CD4-positive, alpha-beta T cell treated with Interleukin-4 for 1 hour (primary cell): ENCODE results near the gene MYBPC3.
"Not testable (repeated sequence)": the region's sequence is repeated elsewhere in the genome, so short reads cannot be mapped to it uniquely, and the experiment has no call there.

Experiments used
- DNase-seq, 2 donors: peaks; one replicate each; pipeline ENCODE4 v3.0.0-alpha.2; 2020 to 2022

Gene MYBPC3

GRCh38 chr11:47336595-47336994 lies 15.9 kb downstream of the MYBPC3 start:
- no peak for DNase-seq

- DNase-seq, result no peak
Observed at GRCh38 chr11:47335733-47336132, 16.8 kb downstream of the MYBPC3 start.

- DNase-seq, result not testable (repeated sequence)
Observed at GRCh38 chr11:47334699-47335411, 17.6 kb downstream of the MYBPC3 start.

GRCh38 chr11:47333886-47334443 lies 18.5 kb downstream of the MYBPC3 start:
- DNase-seq, result no peak

GRCh38 chr11:47333526-47333845 lies 19.0 kb downstream of the MYBPC3 start:
- DNase-seq, result no peak

GRCh38 chr11:47332791-47333525 lies 19.5 kb downstream of the MYBPC3 start:
- DNase-seq, result no peak

- DNase-seq, result no peak
Observed at GRCh38 chr11:47332303-47332711, 20.2 kb downstream of the MYBPC3 start.

- DNase-seq, result no peak
Observed at GRCh38 chr11:47331454-47332302, 20.8 kb downstream of the MYBPC3 start.

- DNase-seq, result no peak
Observed at GRCh38 chr11:47329987-47330931, 22.2 kb downstream of the MYBPC3 start.

GRCh38 chr11:47329431-47329986 lies 23.0 kb downstream of the MYBPC3 start:
- no peak for DNase-seq

- peak in 1 of 2 donors; percentile 16 for DNase-seq
Observed at GRCh38 chr11:47328449-47329390, 23.8 kb downstream of the MYBPC3 start.

GRCh38 chr11:47327949-47328348 lies 24.6 kb downstream of the MYBPC3 start:
- DNase-seq, result no peak

- no peak for DNase-seq
Observed at GRCh38 chr11:47327025-47327424, 25.5 kb downstream of the MYBPC3 start.

- no peak for DNase-seq
Observed at GRCh38 chr11:47326198-47326597, 26.3 kb downstream of the MYBPC3 start.

- DNase-seq, result no peak
Observed at GRCh38 chr11:47325271-47326041, 27.0 kb downstream of the MYBPC3 start.

- DNase-seq, result no peak
Observed at GRCh38 chr11:47324520-47324919, 28.0 kb downstream of the MYBPC3 start.

- DNase-seq, result no peak
Observed at GRCh38 chr11:47318166-47318565, 34.3 kb downstream of the MYBPC3 start.

- no peak for DNase-seq
Observed at GRCh38 chr11:47317064-47317828, 35.3 kb downstream of the MYBPC3 start.

- DNase-seq, result not testable (repeated sequence)
Observed at GRCh38 chr11:47316501-47316900, 36.0 kb downstream of the MYBPC3 start.
